GM13976 (cell line): ENCODE data around the gene TMEM59.

ENCODE experiments used
- DNase-seq: peaks from one replicate; pipeline ENCODE4 v3.0.0; 2012; ENCODE audit warnings: low spot score
- in situ Hi-C: fragments of 300-500 bp; cut with MboI; formaldehyde crosslinking; loops from one replicate; pipeline ENCODE4 v1.12.0; 2022; ENCODE audit warnings: low sequenced_read_pairs, mixed read lengths, inconsistent platforms; ENCODE audit not compliant: unreplicated experiment
- TF ChIP-seq, protein P1 (sequence below): IDR thresholded peaks from 2 replicates; pipeline ENCODE4 v1.5.1; 2012; ENCODE audit warnings: borderline replicate concordance, mild to moderate bottlenecking; ENCODE audit not compliant: insufficient read depth; ENCODE audit errors: extremely low read depth, missing control alignments, control extremely low read depth

TMEM59 gene, protein sequence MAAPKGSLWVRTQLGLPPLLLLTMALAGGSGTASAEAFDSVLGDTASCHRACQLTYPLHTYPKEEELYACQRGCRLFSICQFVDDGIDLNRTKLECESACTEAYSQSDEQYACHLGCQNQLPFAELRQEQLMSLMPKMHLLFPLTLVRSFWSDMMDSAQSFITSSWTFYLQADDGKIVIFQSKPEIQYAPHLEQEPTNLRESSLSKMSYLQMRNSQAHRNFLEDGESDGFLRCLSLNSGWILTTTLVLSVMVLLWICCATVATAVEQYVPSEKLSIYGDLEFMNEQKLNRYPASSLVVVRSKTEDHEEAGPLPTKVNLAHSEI

DNA sequence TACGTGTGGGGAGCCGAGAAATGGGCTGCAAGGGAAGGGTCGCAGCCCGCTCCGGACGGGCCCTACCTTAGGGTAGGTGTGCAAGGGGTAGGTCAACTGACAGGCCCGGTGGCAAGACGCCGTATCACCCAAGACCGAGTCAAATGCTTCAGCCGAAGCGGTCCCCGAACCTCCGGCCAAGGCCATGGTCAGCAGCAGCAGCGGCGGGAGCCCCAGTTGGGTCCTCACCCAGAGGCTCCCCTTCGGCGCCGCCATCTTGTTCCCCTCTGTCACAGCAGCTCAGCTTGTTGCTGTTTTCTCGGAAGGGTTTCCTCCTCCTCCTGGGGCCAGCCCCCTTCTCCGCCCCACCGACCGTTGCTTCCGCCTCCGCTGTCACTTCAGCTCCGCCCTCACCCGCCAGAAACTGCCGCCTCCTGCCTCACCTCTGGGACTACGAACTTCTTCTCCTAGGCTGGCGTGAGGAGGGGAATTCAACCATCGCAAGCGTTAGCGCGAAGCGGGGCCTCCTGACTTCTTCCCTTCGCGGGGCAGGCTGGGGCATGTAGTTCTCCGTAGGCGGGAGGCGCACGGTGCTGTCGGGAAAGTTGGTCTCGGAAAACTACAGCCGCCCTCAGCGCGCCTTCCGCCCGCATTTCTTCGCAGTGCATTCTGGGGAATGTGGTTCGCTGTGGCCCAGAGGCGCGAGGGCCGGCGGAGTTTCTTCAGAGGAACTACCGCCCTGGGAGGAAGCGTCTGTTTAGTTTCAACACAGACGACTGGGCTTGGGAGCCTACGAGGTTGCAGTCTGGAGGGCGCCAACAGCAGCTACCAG is at the start of gene TMEM59, which contains the start of gene TCEANC2:
TMEM59 (minus strand) TSS at position 271 of the 811 bp plus-strand sequence; CDS start at position 255, 16 bp downstream.
TCEANC2 (plus strand) TSS at position 675 of the 811 bp plus-strand sequence. CDS start 815 bp downstream, outside the sequence.
- in situ Hi-C loops = no loop called here
- TF ChIP-seq, protein P1, sequence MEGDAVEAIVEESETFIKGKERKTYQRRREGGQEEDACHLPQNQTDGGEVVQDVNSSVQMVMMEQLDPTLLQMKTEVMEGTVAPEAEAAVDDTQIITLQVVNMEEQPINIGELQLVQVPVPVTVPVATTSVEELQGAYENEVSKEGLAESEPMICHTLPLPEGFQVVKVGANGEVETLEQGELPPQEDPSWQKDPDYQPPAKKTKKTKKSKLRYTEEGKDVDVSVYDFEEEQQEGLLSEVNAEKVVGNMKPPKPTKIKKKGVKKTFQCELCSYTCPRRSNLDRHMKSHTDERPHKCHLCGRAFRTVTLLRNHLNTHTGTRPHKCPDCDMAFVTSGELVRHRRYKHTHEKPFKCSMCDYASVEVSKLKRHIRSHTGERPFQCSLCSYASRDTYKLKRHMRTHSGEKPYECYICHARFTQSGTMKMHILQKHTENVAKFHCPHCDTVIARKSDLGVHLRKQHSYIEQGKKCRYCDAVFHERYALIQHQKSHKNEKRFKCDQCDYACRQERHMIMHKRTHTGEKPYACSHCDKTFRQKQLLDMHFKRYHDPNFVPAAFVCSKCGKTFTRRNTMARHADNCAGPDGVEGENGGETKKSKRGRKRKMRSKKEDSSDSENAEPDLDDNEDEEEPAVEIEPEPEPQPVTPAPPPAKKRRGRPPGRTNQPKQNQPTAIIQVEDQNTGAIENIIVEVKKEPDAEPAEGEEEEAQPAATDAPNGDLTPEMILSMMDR = no peak
- peak; percentile 93 for DNase-seq

DNA sequence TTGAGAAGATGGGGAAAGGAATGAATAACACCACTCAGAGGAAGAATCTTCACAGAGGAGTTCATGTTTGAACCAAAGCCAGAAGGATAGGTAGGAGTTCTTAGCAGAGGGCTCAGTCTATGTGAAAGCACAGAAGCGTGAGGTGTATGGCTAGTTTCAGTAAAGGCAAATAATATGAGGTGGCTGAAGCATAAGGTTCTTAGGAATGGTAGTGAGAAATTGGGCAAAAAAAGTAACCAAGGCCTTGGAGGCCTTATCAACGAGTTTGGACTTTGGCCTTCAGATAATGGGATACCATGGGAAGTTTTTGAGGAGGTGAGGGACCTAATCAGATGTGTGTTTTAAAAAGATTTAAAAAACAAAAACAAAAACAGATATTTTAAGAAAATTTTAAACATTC is 47.5 kb upstream of the TMEM59 start:
- no peak for DNase-seq
- TF ChIP-seq, protein P1 = no peak
- in situ Hi-C loops = loop anchor here (25.0 kb wide), 1 partner anchor 387 kb away; no protein-coding TSS in a partner anchor

DNA sequence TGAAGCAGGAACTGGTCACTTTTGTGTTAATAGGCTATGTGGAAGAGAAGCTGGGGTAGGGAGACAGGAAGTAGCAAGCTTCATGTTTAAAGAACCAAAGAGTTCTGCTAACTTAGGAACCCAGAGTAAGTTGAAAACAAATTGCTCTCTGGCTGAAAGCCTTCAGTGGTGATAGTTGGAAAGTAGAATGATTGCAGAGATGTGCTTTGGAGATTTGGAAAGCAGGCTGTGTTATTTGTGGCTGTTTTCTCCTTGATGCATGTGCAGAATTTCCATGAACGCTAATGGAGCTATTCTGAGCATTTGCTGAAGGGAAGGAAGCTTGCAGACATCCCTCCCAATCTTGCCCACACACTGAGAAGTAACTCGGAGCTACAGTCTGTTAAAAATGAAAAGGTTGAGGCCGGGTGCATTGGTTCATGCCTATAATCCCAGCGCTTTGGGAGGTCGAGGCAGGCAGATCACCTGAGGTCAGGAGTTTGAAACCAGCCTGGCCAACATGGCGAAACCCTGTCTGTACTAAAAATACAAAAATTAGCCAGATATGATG is 46.1 kb upstream of the TMEM59 start:
- DNase-seq = no peak
- TF ChIP-seq, protein P1 = no peak
- in situ Hi-C loops = no loop called here

DNA sequence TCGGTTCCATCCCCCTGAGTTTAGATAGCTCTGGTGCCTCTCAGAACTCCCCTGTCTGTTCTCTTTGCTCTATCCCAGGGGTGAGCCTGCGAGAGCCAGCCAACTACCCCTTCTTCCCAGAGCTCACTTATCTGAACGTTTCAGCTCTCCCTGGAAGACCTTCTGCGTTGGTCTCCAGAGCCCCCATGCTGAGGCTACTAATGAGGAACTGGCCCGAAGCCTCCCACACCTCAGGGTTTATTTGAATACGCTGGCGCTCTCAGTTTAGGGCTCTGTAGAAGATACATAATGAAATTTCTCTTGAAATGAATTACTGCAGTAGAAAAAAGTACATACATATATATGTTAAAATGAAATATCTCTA is 43.9 kb upstream of the TMEM59 start:
- DNase-seq = no peak
- in situ Hi-C loops = no loop called here

DNA sequence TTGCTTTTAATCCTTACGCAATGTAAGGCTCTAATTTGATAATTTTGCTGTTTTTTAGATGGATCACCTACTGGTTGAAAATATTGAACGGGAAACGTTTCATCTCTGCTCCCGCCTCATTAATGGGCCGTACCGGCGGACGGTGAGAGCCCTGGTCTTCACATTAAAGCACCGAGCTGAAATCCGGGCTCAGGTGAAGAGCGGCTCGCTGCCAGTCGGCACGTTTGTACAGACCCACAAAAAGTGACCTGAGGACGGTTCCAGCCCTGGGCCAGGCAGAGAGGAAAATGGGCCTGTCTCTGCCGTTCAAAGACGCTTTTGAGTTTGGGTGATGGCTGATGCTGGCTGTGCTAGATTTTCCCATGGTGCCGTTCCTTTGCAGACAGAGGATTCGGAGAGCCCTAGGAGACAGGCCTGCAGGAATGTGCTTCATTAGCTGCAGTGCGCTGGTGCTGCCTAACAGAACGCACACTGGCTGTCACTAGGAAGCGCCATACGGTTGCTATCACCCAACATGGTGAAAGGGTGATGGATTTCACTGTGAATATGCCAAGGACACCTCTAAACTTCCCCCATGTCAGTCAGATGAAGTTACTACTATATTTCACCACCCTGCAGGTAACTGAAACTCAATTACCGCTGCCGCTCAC is 43.3 kb upstream of the TMEM59 start:
- TF ChIP-seq, protein P1 = no peak
- in situ Hi-C loops = no loop called here
- DNase-seq = no peak

More for the DNA sequence above, 43.9 kb upstream of the TMEM59 start:
- TF ChIP-seq, protein P1 = no peak
